IMR-90 (cell line): ENCODE measurements around the gene TRIM17. TPM values are rescaled to one million over a fixed set of nuclear protein-coding genes. Genes with fewer than 3 reads are reported as not detected.

Experiments
- ATAC-seq: fragments of 200-7000 bp; cut with Tn5 transposase; 2 replicates; pipeline ENCODE4 v1.9.1; 2020; ENCODE audit warnings: low read depth, mild to moderate bottlenecking, moderate library complexity
- BruUV-seq: library from RNA; stranded (reverse); fragments of 400-500 nt; replicated peaks from 2 replicates; lab custom pipeline; 2021; lab: Mats Ljungman, UMichigan
- CTCF ChIA-PET: fragments of 300-600 bp; formaldehyde crosslinking; extraction: SDS; loops from one replicate; lab custom pipeline; 2021; ENCODE audit warnings: antibody characterized with exemption; lab: Yijun Ruan, JAX
- POLR2A ChIA-PET: fragments of 300-600 bp; sonication (Branson Sonifier 250); formaldehyde crosslinking; loops from one replicate; lab custom pipeline; 2022; ENCODE audit warnings: antibody characterized with exemption; ENCODE audit not compliant: unreplicated experiment; lab: Charles Lee
- DNase-seq: peaks from one replicate; pipeline ENCODE4 v3.0.0; 2013
- H2AFZ ChIP-seq: replicated peaks from 2 replicates; pipeline ENCODE3; 2013; ENCODE audit warnings: low read length, mild to moderate bottlenecking; ENCODE audit not compliant: poor library complexity
- H2AK5ac ChIP-seq: 2 replicates; pipeline ENCODE4 v1.6.1; 2013; ENCODE audit warnings: low read depth, low read length, inconsistent platforms
- H2AK9ac ChIP-seq: replicated peaks from 2 replicates; pipeline ENCODE3; 2013; ENCODE audit warnings: mild to moderate bottlenecking, low read depth, low read length, moderate library complexity; ENCODE audit not compliant: poor library complexity
- H2BK120ac ChIP-seq: 2 replicates; pipeline ENCODE4 v1.6.1; 2013; ENCODE audit warnings: low read depth, low read length, inconsistent platforms
- H2BK15ac ChIP-seq: 3 replicates; pipeline ENCODE4 v1.6.1; 2013; ENCODE audit warnings: low read depth, low read length, inconsistent platforms
- H2BK20ac ChIP-seq: 2 replicates; pipeline ENCODE4 v1.6.1; 2013; ENCODE audit warnings: low read depth, mild to moderate bottlenecking, inconsistent platforms, low read length, moderate library complexity
- H2BK5ac ChIP-seq: 2 replicates; pipeline ENCODE4 v1.6.1; 2013; ENCODE audit warnings: mild to moderate bottlenecking, low read depth, low read length, inconsistent platforms; ENCODE audit not compliant: poor library complexity, severe bottlenecking
- H3K14ac ChIP-seq: replicated peaks from 2 replicates; pipeline ENCODE4 v1.6.1; 2013; ENCODE audit warnings: low read depth, low read length, inconsistent platforms
- H3K18ac ChIP-seq: 2 replicates; pipeline ENCODE4 v1.6.1; 2013; ENCODE audit warnings: low read depth, low read length, control low read depth
- H3K23ac ChIP-seq: 2 replicates; pipeline ENCODE4 v1.6.1; 2013; ENCODE audit warnings: low read depth, low read length, inconsistent platforms
- H3K27ac ChIP-seq: 2 replicates; pipeline ENCODE4 v1.5.1; 2013; ENCODE audit warnings: mild to moderate bottlenecking, control low read depth, low read length; ENCODE audit not compliant: insufficient read depth
- H3K27me3 ChIP-seq: 2 replicates; pipeline ENCODE4 v1.6.1; 2013; ENCODE audit warnings: low read length; ENCODE audit not compliant: control insufficient read depth, insufficient read depth
- H3K36me3 ChIP-seq: 2 replicates; pipeline ENCODE4 v1.6.1; 2013; ENCODE audit warnings: low read length, mixed read lengths; ENCODE audit not compliant: control insufficient read depth, insufficient read depth
- H3K4ac ChIP-seq: 2 replicates; pipeline ENCODE4 v1.6.1; 2013; ENCODE audit warnings: low read depth, low read length, inconsistent platforms
- H3K4me1 ChIP-seq: 2 replicates; pipeline ENCODE4 v1.6.1; 2013; ENCODE audit warnings: low read length, mixed read lengths; ENCODE audit not compliant: control insufficient read depth, insufficient read depth
- H3K4me2 ChIP-seq: 2 replicates; pipeline ENCODE4 v1.6.1; 2013; ENCODE audit warnings: low read depth, mild to moderate bottlenecking, control low read depth, low read length, moderate library complexity
- H3K4me3 ChIP-seq: 2 replicates; pipeline ENCODE4 v1.5.1; 2013; ENCODE audit warnings: low read depth, mild to moderate bottlenecking, control low read depth, low read length, moderate library complexity; ENCODE audit not compliant: insufficient read depth
- H3K56ac ChIP-seq: 2 replicates; pipeline ENCODE4 v1.6.1; 2013; ENCODE audit warnings: low read length, inconsistent platforms; ENCODE audit not compliant: insufficient read depth; ENCODE audit errors: extremely low read depth
- H3K79me1 ChIP-seq, 2 experiments: 2 replicates each; pipeline ENCODE4 v1.6.1; 2013; ENCODE audit warnings: low read length in 2 of 2, inconsistent platforms in 1 of 2, low read depth in 1 of 2
- H3K9ac ChIP-seq: 2 replicates; pipeline ENCODE4 v1.6.1; 2013; ENCODE audit warnings: low read depth, low read length, control low read depth
- H3K9me1 ChIP-seq: 2 replicates; pipeline ENCODE4 v1.6.1; 2013; ENCODE audit warnings: low read length, inconsistent platforms; ENCODE audit not compliant: insufficient read depth
- H3K9me3 ChIP-seq: 2 replicates; pipeline ENCODE4 v1.6.1; 2013; ENCODE audit warnings: low read length; ENCODE audit not compliant: control insufficient read depth, insufficient read depth
- H4K20me1 ChIP-seq: 2 replicates; pipeline ENCODE4 v1.6.1; 2013; ENCODE audit warnings: low read length, inconsistent platforms; ENCODE audit not compliant: insufficient read depth
- H4K5ac ChIP-seq: 2 replicates; pipeline ENCODE4 v1.6.1; 2013; ENCODE audit warnings: mild to moderate bottlenecking, low read depth, low read length, control low read depth
- H4K8ac ChIP-seq, 2 experiments: 2 replicates each; pipeline ENCODE4 v1.6.1; 2013; ENCODE audit warnings: low read depth in 2 of 2, low read length in 2 of 2, control low read depth in 1 of 2, inconsistent platforms in 1 of 2
- H4K91ac ChIP-seq: 2 replicates; pipeline ENCODE4 v1.6.1; 2013; ENCODE audit warnings: low read depth, low read length, inconsistent platforms; ENCODE audit not compliant: insufficient read depth
- CTCF ChIP-seq: conservative IDR thresholded peaks from 2 replicates; pipeline ENCODE4 v1.5.1; 2012; ENCODE audit warnings: mild to moderate bottlenecking, low read depth, low read length, improper control_type of control experiment
- FOS ChIP-seq: fragments of 150-350 bp; IDR thresholded peaks from 2 replicates; pipeline ENCODE4 v1.6.1; 2016; ENCODE audit warnings: low read depth, low read length
- MAFK ChIP-seq: IDR thresholded peaks from 2 replicates; pipeline ENCODE4 v1.6.1; 2012; ENCODE audit warnings: low read depth, low read length, improper control_type of control experiment
- RAD21 ChIP-seq: IDR thresholded peaks from 2 replicates; pipeline ENCODE4 v1.6.1; 2012; ENCODE audit warnings: low read length, improper control_type of control experiment
- RCOR1 ChIP-seq: IDR thresholded peaks from 2 replicates; pipeline ENCODE4 v1.6.1; 2012; ENCODE audit warnings: mild to moderate bottlenecking, low read length, improper control_type of control experiment; ENCODE audit not compliant: insufficient replicate concordance
- SMC3 ChIP-seq: fragments of 150-350 bp; IDR thresholded peaks from 2 replicates; pipeline ENCODE4 v1.6.1; 2016; ENCODE audit warnings: low read depth, mild to moderate bottlenecking, antibody characterized with exemption, low read length, moderate library complexity
- USF2 ChIP-seq: fragments of 150-350 bp; IDR thresholded peaks from 2 replicates; pipeline ENCODE4 v1.6.1; 2017; ENCODE audit warnings: mild to moderate bottlenecking, antibody characterized with exemption, low read length, low read depth
- WGBS, 2 experiments: methylation state at CpG; one replicate each; pipeline versions ENCODE4 v1.1.5 to v1.1.7; 2013; ENCODE audit warnings: missing lambda C conversion rate in 2 of 2; ENCODE audit not compliant: insufficient read length in 1 of 2; ENCODE audit errors: extremely low coverage in 2 of 2; 5-methylcytosine and 5-hydroxymethylcytosine counted together
- dilution Hi-C: fragments of 300-500 bp; cut with HindIII; formaldehyde crosslinking; loops from one replicate; pipeline ENCODE4 v1.14.3; 2018; ENCODE audit warnings: low sequenced_read_pairs; ENCODE audit not compliant: unreplicated experiment
- in situ Hi-C: fragments of 300-500 bp; cut with MboI; formaldehyde crosslinking; loops from 3 replicates; pipeline ENCODE4 v1.14.3; 2019; ENCODE audit warnings: low sequenced_read_pairs, inconsistent platforms, mixed read lengths
- intact Hi-C: fragments of 100-400 bp; cut with micrococcal nuclease; formaldehyde crosslinking; loops from 2 replicates; pipeline ENCODE4 v1.10.0; 2022
- polyA plus RNA-seq, 3 experiments: library from polyadenylated mRNA; depleted of rRNA; stranded (reverse); fragments of >200 nt; gene quantifications; 2 replicates each; pipeline ENCODE4 v1.2.3, GENCODE V29; 2012; ENCODE audit warnings: low replicate concordance in 1 of 3
- total RNA-seq: library from RNA; depleted of rRNA; stranded (reverse); fragments of >200 nt; gene quantifications from 2 replicates; pipeline ENCODE4 v1.2.3, GENCODE V29; 2012

Gene TRIM17
- total and polyA plus RNA-seq, 2 of the 4 experiments (the other 2 are of a cell fraction), result 0.39 TPM; not detected in 1

GRCh38 chr1:228413241-228414010, 3.2 kb downstream of the TRIM17 start:
- in situ Hi-C loops (no loop called here), intact Hi-C loops (no loop called here), dilution Hi-C loops (no loop called here)
- no peak overlapping the region for H4K8ac ChIP-seq
- H3K4ac ChIP-seq, result no peak overlapping the region
- H3K9me3 ChIP-seq, result no peaks in the 10 kb centered on the region
- peaks cover 18 to 33% of the 10 kb centered on the region in 2 experiments for H3K79me1 ChIP-seq
- DNase-seq, result no peak
- H2BK20ac ChIP-seq, result no peak overlapping the region
- no peak overlapping the region for H3K23ac ChIP-seq
- BruUV-seq, result no TSS peak
- CTCF ChIA-PET, result no interaction called here
- H3K27me3 ChIP-seq, result no peaks in the 10 kb centered on the region; the same call in 1 of the 2 replicates
- H4K91ac ChIP-seq, result no peak overlapping the region
- peaks cover 18% of the 10 kb centered on the region for H3K9me1 ChIP-seq
- no peak overlapping the region for H4K5ac ChIP-seq
- WGBS, 2 experiments, result 100% methylated on average over 1 of the region's 10 CpGs; no CpG with 5 or more reads in 1 of the 2 experiments
- no peak overlapping the region for H2BK15ac ChIP-seq
- POLR2A ChIA-PET, result no interaction called here
- H3K4me3 ChIP-seq, result no peak overlapping the region
- peaks cover 24% of the 10 kb centered on the region for H4K20me1 ChIP-seq
- no peak overlapping the region for H3K4me2 ChIP-seq
- H2AK5ac ChIP-seq, result no peak overlapping the region
- no peak overlapping the region for H3K18ac ChIP-seq
- peaks cover 20% of the 10 kb centered on the region for H3K36me3 ChIP-seq
- TF ChIP-seq SMC3 (no peak), USF2 (no peak), CTCF (no peak), RCOR1 (no peak), MAFK (no peak), FOS (no peak), RAD21 (no peak)
- H3K56ac ChIP-seq, result no peak overlapping the region
- H3K4me1 ChIP-seq, result peaks cover 6% of the 10 kb centered on the region; the same call in 1 of the 2 replicates
- no peak for ATAC-seq
- H2BK5ac ChIP-seq, result no peak overlapping the region
- H3K9ac ChIP-seq, result no peak overlapping the region
- no peak overlapping the region for H2BK120ac ChIP-seq
- no peak overlapping the region for H3K14ac ChIP-seq
- no peak overlapping the region for H3K27ac ChIP-seq
- H2AFZ ChIP-seq, result no peak overlapping the region
- no peak overlapping the region for H2AK9ac ChIP-seq
